GM18508 (cell line): ENCODE data around the gene LSM2.
"Not testable (repeated sequence)": the region's sequence is repeated elsewhere in the genome, so short reads cannot be mapped to it uniquely, and the experiment has no call there.

Source experiments
- ATAC-seq: cut with Tn5 transposase; IDR thresholded peaks from one replicate; pipeline ENCODE4 v1.9.1; 2021; ENCODE audit warnings: moderate number of reproducible peaks; ENCODE audit not compliant: insufficient read depth, unreplicated experiment

The LSM2 gene

GRCh38 chr6:31806470-31807272 lies at the start of gene LSM2:
Gene LSM2 (minus strand): TSS chr6:31806966. CDS start chr6:31806757, 209 bp downstream.
- ATAC-seq = no peak

GRCh38 chr6:31851980-31852718 lies 45.4 kb upstream of the LSM2 start:
- ATAC-seq = not testable (repeated sequence)

DNA sequence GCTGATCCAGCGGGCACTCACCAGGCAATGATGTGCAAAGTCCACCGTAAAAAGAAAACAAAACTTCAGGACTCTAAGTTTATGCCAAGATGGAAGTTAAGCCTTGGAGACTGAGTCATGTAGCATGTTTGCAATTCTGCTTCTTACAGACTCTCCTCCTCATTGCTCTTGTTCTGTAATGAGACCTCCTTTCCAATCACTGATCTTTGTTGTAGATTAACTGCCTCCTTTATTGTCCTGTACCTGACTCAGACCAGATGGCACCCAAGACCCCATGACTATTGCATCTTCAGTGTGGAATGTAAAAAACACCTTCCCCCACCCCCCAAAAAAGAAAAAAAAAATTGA lies 44.7 kb upstream of the LSM2 start:
- no peak for ATAC-seq

GRCh38 chr6:31850765-31851484 lies 44.2 kb upstream of the LSM2 start:
- ATAC-seq = no peak

DNA sequence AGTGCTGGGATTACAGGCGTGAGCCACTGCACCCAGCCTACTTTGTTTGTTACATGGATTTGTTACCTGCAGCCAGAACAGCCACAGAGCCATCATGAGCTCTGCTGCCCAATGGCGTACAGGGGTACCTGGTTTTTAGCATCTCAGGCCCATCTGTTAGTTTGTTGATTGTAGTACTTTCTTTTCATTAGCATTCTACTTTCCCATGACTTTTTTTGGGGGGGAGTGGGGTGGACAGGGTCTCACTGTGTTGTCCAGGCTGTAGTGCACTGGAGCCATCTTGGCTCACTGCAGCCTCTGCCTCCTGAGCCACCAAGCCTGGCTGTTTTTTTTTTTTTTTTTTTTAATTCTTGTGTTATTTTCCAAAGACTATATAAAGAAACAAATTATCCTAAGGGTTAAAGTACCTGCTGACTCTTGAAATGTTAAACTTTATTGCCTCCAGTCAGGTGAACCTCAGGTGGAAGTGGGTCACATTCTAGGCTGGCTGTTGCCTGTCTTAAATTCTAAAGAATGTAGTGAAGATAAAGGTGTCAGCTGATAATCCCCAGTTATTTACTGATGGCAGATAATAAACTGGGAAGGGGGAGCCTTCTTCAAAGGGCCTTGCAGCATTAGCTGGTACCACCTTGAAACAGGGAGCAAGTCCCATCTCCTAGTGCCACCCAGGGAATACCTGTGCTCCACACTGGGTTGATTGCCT lies 40.7 kb upstream of the LSM2 start:
- ATAC-seq = no peak

DNA sequence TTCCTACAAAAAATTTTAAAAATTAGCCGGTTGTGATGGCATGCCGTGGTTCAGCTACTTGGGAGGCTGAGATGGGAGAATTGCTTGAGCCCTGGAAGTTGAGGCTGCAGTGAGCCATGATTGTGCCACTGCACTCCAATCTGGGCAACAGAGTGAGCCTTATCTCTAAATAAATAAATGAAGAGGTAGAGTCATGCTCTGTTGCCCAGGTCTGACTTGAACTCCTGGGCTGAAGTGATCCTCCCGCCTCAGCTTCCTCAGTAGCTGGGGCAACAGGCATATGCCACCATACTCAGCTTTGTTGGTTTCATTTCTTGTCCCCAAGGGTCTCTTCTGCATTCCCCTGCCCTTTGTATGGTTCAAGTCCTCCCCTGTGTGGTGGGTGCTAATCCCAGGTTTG lies 37.7 kb upstream of the LSM2 start:
- no peak for ATAC-seq

DNA sequence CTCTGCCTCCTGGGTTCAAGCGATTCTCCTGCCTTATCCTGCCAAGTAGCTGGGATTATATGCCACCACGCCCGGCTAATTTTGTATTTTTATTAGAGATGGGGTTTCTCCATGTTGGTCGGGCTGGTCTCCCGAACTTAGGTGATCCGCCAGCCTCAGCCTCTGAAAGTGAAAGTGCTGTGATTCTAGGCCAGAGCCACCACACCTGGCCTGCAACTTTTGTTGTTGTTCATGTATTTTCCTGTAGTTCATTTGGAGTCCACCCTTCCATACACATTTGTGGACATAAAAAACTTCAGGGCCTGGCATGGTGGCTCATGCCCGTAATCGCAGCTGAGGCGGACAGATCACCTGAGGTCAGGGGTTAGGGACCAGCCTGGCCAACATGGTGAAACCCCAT lies 35.3 kb upstream of the LSM2 start:
- ATAC-seq = no peak

GRCh38 chr6:31839779-31840126 lies 33.0 kb upstream of the LSM2 start:
- ATAC-seq = not testable (repeated sequence)

DNA sequence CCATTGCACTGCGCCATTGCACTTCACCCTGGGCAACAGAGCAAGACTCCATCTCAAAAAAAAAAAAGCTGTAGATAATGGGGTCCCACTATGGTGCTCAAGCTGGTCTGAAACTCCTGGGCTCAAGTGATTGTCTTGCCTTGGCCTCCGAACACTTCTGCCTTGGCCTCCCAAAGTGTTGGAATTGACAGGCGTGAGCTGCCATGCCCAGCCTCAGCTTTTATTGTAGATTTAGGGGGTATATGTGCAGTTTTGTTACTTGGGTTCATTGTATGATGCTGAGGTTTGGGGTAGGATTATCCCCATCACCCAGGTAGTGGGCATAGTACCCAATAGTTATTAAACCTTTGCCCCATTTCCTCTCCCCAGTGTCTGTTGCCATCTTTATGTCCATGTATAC lies 32.2 kb upstream of the LSM2 start:
- ATAC-seq = no peak

GRCh38 chr6:31838114-31838553 lies 31.4 kb upstream of the LSM2 start:
- ATAC-seq = not testable (repeated sequence)

- no peak for ATAC-seq
Measured at GRCh38 chr6:31837369-31838113, 30.8 kb upstream of the LSM2 start.

DNA sequence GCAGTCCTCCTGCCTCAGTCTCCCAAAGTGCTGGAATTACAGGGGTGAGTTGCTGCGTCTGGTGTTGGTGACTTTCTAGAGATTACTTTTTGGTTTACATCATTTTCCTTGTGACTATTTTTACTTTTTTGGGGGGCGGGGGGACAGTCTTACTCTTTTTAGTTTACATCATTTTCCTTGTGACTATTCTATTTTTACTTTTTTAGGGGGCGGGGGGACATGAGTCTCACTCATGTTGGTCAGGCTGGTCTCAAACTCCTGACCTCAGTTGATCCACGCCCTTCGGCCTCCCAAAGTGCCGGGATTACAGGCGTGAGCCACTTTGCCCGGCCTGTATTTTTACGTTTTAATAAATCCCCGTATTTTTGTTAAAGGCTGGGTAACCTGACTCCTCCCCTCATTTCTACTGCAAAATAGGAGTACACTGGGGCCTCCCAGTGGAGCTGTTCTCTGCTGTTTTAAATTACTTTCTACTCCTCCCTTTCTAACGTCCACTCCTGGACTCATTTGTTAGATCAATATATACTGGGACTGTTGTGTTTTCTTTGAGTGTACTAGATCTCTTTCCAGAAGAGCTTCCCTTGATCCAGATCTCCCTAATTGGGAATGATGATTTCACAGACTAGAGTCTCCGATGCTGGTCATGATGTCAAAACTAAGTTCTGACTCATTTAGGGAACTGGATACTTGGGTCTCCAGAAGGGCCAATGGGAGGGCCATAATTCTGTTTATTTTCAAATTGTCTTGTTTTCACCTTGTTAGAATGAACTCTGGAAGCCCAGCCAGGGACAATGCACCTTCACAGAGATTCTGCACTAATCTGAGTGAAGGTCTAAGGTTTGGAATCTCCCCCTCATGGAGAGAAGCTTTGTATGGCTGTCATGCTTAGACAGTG lies 30.0 kb upstream of the LSM2 start:
- no peak for ATAC-seq

DNA sequence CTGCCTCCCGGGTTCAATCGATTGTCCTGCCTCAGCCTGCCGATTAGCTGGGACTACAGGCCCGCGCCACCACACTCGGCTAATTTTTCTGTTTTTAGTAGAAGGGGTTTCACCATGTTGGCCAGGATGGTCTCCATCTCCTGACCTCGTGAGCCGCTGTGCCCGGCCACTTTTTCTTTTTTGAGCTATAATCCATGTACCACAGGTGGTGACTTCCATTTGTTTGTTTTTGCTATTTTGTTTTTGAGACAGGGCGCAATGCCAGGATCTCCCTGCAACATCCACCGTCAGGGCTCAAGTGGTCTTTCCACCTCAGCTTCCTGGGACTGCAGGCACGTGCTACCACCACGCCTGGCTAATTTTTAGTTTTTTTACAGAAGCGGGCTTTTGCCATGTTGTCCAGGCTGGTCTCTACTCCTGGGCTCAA lies 29.3 kb upstream of the LSM2 start:
- ATAC-seq = no peak

- ATAC-seq = no peak
Measured at GRCh38 chr6:31834367-31835250, 27.8 kb upstream of the LSM2 start.

DNA sequence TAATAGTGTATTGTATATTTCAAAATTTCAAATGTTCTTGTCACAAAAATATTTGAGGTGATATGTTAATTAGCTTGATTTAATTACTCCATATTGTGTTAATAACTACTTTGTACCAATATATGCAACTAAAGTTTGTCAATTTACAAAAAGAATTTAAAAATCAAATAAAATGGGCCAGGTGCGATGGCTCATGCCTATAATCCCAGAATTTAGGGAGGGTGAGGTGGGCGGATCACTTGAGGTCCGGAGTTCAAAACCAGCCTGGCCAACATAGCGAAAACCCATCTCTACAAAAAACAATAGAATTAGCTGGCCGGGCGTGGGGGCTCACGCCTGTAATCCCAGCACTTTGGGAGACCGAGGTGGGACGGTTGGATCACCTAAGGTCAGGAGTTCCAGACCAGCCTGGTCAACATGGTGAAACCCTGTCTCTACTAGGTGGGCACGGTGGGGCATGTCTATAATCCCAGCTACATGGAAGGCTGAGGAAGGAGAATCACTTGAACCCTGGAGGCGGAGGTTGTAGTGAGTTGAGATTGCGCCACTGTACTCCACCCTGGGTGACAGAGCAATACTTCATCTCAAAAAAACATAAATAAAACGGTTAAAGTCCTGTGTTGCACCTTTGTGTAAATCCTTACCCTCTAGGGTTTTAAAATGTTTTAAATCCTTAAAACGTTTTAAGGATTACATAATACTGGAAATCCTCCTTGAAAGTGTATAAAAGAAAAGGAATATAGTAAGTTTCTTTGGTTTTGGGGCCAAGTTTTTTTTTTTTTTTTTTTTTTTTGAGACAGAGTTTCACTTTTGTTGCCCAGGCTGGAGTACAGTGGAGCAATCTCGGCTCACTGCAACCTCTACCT lies 24.8 kb upstream of the LSM2 start:
- ATAC-seq = no peak

DNA sequence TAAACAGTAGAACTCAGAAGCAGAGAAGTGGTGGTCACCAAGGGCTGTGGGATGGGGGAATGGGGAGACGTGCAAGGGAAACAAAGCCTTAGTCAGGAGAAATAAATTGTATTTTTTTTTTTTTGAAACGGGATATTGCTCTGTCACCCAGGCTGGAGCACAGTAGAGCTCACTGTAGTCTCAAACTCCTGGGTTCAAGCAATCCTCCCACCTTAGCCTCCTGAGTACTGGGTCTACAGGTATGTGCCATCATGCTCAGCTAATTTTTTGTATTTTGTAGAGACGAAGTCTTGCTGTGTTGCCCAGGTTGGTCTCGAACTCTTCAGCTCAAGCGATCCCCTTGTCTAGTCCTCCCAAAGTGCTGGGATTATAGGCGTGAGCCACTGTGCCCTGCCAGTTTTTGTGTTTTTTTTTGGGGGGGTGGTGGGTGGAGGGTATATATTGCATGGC lies 24.1 kb upstream of the LSM2 start:
- ATAC-seq = no peak
